Mammary epithelial cell (primary cell): ENCODE measurements around the gene MAPT.
"Not testable (repeated sequence)": the region's sequence is repeated elsewhere in the genome, so short reads cannot be mapped to it uniquely, and the experiment has no call there.

Experiments used
- CTCF ChIP-seq, 2 donors: IDR thresholded peaks in 1 of 2; conservative IDR thresholded peaks in 1 of 2; 2 replicates each; pipeline ENCODE4 v1.5.1; 2011 to 2012; ENCODE audit warnings: inconsistent platforms in 2 of 2, low read length in 2 of 2, mild to moderate bottlenecking in 2 of 2, control low read depth in 1 of 2, low read depth in 1 of 2; ENCODE audit not compliant: insufficient read depth in 1 of 2; ENCODE audit errors: extremely low read depth in 1 of 2
- EZH2 ChIP-seq: IDR thresholded peaks from 2 replicates; pipeline ENCODE4 v1.6.1; 2012; ENCODE audit warnings: low read length, inconsistent platforms, borderline replicate concordance

GRCh38 chr17:45862127-45862526 lies 32.2 kb upstream of the MAPT start:
- not testable (repeated sequence) for TF ChIP-seq CTCF (conservative IDR thresholded peaks at IDR 0.05 in 1 of 2, IDR thresholded peaks at IDR 0.05 in 1 of 2; ENCODE audit: extremely low read depth in 1 of 2, insufficient read depth in 1 of 2, low read depth in 1 of 2, low read length in 2 of 2); EZH2
